ENCODE data around the gene CATSPER1. TPM values are rescaled to one million over a fixed set of nuclear protein-coding genes. Genes with fewer than 3 reads are reported as not detected.

Gene CATSPER1
- total RNA-seq, 2 experiments from 2014 or later = 0.33 to 0.58 TPM

GRCh38 chr11:65982824-65983588, 43.3 kb downstream of the CATSPER1 start:
- Mint-ChIP-seq H3K27ac (no peak overlapping the region), H3K4me1 (no peaks in the 10 kb centered on the region), H3K4me3 (no peak overlapping the region), H3K9me3 (no peaks in the 10 kb centered on the region), H3K36me3 (ENCODE audit: low read depth) (peaks cover 9% of the 10 kb centered on the region), H3K27me3 (no peaks in the 10 kb centered on the region)
- DNase-seq = no peak
- ChIA-PET POLR2A (interaction anchor here (0.6 to 1.5 kb wide), 2 partner anchors 125 to 151 kb away, joined by 3 to 4 read pairs; no protein-coding TSS in a partner anchor), CTCF (interaction anchor here (0.7 to 5.1 kb wide), 7 partner anchors 39 to 203 kb away, joined by 3 to 44 read pairs (median 4); partner anchors contain the start of genes CCDC85B, FIBP and MUS81)

GRCh38 chr11:65981972-65982823, 44.1 kb downstream of the CATSPER1 start:
- no peak for DNase-seq
- Mint-ChIP-seq H3K4me3 (no peak overlapping the region), H3K36me3 (ENCODE audit: low read depth) (peaks cover 14% of the 10 kb centered on the region), H3K9me3 (no peaks in the 10 kb centered on the region), H3K4me1 (no peaks in the 10 kb centered on the region), H3K27ac (no peak overlapping the region), H3K27me3 (no peaks in the 10 kb centered on the region)
- POLR2A ChIA-PET = interaction anchor here (0.6 to 1.5 kb wide), 2 partner anchors 124 to 150 kb away, joined by 3 to 4 read pairs; no protein-coding TSS in a partner anchor
- CTCF ChIA-PET = interaction anchor here (0.7 to 5.1 kb wide), 5 partner anchors 40 to 122 kb away, joined by 3 to 44 read pairs (median 4); partner anchors contain the start of genes CCDC85B, FIBP and MUS81

DNA sequence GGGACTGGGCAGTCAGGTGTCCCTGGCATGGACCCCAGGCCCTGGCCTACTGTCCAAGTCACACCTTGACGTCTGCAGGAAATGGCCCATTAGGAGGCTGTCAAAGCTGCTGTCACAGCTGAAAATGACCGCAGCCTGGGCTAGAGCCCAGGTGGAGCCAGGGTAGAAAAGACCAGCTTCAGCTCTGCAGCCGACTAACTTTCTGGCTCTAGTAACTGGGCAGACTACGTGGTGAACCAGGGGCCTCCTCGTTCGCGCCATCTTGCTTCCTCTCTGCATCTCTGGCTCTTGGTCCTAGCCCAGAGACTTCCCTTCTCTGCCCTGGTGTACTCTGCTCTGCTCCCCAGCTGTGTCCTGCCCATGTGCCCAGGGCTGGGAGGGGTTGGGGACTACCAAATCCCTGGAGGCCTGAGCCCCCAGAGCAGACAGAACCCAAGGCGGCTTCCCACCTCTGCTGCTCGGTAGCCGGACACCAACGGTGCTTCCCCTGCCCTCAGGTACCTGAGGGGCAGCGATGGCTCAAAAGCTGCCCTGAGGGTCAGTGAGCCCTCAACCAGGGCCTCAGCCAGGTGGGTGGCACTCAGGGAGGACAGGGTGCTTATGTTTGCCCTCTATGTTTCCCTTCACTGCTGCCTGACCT, 45.1 kb downstream of the CATSPER1 start:
- ChIA-PET POLR2A (interaction anchor here (1.5 kb wide), 1 partner anchor 149 kb away, joined by 3 read pairs; no protein-coding TSS in a partner anchor), CTCF (interaction anchor here (0.8 kb wide), 1 partner anchor 94 kb away, joined by 3 read pairs; no protein-coding TSS in a partner anchor)
- H3K4me1 Mint-ChIP-seq = no peaks in the 10 kb centered on the region
- no peak for DNase-seq
- H3K4me3 Mint-ChIP-seq = no peak overlapping the region
- no peaks in the 10 kb centered on the region for H3K9me3 Mint-ChIP-seq
- H3K27ac Mint-ChIP-seq = no peak overlapping the region
- peaks cover 21% of the 10 kb centered on the region for H3K36me3 Mint-ChIP-seq (ENCODE audit: low read depth)
- no peaks in the 10 kb centered on the region for H3K27me3 Mint-ChIP-seq

DNA sequence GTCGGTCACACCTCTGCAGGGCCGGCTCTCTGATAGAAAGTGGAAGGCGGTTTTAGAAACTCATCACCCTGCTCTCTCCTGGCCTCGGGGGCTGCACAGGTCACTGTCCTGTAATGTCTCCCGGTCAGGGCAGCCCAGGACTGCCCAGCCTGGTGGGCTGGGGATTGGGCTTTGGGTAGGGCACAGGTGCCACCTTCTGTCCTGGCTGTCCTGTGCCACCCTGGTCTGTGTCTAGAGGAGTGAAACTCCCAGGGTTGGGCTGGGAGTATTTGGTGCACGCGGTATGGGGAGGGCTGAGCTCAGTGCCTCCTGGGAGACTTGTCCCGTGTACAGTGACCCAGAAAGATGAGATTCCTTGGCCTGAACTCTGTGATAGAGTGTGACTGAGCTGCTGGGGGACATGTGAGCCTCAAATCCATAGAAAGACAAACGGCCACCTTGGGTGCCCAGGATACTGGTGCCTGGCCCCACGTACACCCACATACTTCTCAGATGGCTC, 47.0 kb downstream of the CATSPER1 start:
- no peak overlapping the region for H3K27ac Mint-ChIP-seq
- H3K4me3 Mint-ChIP-seq = no peak overlapping the region
- ChIA-PET POLR2A (no interaction called here), CTCF (interaction anchor here (1.4 kb wide), 1 partner anchor 89 kb away, joined by 4 read pairs; the partner anchor contains the start of gene CCDC85B)
- H3K27me3 Mint-ChIP-seq = no peaks in the 10 kb centered on the region
- peaks cover 2% of the 10 kb centered on the region for H3K4me1 Mint-ChIP-seq
- DNase-seq = no peak
- H3K36me3 Mint-ChIP-seq (ENCODE audit: low read depth) = peaks cover 28% of the 10 kb centered on the region
- H3K9me3 Mint-ChIP-seq = no peaks in the 10 kb centered on the region

DNA sequence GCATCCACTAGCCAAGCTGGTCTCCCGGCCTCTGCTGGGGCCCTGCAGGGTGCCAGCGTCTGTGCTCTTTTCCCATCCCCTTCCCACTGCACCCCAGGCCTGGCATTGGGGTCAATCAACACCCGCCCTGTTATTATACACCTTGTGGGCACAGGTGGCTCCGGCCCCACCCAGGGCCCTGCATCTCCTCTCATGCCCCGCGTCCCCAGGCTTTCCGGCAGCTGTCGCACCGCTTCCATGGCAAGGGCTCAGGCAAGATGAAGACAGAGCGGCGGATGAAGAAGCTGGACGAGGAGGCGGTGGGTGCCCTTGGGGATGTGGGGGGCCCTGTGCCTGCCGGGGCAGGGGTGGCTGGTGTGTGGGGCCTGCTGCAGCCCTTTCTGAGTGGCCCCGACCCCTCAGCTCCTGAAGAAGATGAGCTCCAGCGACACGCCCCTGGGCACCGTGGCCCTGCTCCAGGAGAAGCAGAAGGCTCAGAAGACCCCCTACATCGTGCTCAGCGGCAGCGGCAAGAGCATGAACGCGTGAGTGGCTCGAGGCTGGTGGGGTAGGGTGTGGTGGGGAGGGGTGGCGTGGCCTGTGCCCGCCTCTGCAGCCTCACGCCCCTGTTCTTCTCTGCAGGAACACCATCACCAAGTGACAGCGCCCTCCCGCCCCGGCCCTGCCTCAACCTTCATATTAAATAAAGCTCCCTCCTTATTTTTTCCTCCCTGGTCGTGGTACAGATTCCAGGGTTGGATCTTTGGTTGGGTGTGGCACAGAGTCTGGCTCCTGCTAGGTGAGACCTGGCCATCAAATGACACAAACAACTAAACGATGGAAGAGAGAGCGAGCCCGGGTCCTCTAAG, 47.7 kb downstream of the CATSPER1 start:
- Mint-ChIP-seq H3K4me1 (peaks cover 5% of the 10 kb centered on the region), H3K9me3 (no peaks in the 10 kb centered on the region), H3K4me3 (no peak overlapping the region), H3K36me3 (ENCODE audit: low read depth) (peaks cover 31% of the 10 kb centered on the region), H3K27ac (no peak overlapping the region), H3K27me3 (no peaks in the 10 kb centered on the region)
- no peak for DNase-seq
- POLR2A ChIA-PET = interaction anchor here (0.8 kb wide), 1 partner anchor 74 kb away, joined by 3 read pairs; the partner anchor contains the start of gene SF3B2
- CTCF ChIA-PET = interaction anchor here (1.4 kb wide), 1 partner anchor 88 kb away, joined by 4 read pairs; the partner anchor contains the start of gene CCDC85B

DNA sequence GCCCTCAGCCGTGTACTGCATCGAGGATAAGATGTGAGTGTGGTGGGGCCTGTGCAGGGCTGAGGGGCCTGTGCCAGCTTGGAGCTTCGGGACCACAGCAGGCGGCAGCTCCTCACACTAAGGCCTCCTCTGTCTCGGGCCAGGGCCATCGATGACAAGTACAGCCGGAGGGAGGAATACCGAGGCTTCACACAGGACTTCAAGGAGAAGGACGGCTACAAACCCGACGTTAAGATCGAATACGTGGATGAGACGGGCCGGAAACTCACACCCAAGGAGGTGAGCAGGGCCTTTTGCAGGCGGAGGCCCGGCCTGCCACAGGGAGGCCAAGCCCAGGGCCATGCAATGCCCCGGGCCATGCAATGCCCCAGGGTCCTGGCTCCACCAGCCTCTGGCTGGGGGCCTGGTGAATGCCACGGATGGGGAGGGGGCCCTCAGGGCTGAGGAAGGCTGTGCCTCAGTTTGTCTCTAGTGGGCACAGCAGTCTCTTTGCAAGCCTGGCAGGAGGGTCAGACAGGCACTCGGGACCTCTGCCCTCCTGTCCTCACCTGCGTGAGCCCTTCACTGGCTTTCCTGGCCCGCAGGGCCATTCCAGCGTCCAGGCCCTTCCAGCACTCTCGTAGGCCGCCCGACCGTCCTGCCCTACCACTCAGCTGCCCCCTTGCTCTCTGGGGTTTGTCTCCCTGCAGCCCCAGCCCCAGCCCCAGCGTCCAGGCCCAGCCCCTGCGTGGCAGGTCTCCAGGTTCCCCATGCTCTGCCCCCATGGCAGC, 48.5 kb downstream of the CATSPER1 start:
- Mint-ChIP-seq H3K36me3 (ENCODE audit: low read depth) (peaks cover 37% of the 10 kb centered on the region), H3K9me3 (no peaks in the 10 kb centered on the region), H3K27ac (no peak overlapping the region), H3K4me3 (no peak overlapping the region), H3K4me1 (peaks cover 6% of the 10 kb centered on the region), H3K27me3 (no peaks in the 10 kb centered on the region)
- CTCF ChIA-PET = interaction anchor here (0.5 kb wide), 1 partner anchor 266 kb away, joined by 3 read pairs; no protein-coding TSS in a partner anchor
- POLR2A ChIA-PET = interaction anchor here (0.8 kb wide), 1 partner anchor 75 kb away, joined by 3 read pairs; the partner anchor contains the start of gene SF3B2
- no peak for DNase-seq

DNA sequence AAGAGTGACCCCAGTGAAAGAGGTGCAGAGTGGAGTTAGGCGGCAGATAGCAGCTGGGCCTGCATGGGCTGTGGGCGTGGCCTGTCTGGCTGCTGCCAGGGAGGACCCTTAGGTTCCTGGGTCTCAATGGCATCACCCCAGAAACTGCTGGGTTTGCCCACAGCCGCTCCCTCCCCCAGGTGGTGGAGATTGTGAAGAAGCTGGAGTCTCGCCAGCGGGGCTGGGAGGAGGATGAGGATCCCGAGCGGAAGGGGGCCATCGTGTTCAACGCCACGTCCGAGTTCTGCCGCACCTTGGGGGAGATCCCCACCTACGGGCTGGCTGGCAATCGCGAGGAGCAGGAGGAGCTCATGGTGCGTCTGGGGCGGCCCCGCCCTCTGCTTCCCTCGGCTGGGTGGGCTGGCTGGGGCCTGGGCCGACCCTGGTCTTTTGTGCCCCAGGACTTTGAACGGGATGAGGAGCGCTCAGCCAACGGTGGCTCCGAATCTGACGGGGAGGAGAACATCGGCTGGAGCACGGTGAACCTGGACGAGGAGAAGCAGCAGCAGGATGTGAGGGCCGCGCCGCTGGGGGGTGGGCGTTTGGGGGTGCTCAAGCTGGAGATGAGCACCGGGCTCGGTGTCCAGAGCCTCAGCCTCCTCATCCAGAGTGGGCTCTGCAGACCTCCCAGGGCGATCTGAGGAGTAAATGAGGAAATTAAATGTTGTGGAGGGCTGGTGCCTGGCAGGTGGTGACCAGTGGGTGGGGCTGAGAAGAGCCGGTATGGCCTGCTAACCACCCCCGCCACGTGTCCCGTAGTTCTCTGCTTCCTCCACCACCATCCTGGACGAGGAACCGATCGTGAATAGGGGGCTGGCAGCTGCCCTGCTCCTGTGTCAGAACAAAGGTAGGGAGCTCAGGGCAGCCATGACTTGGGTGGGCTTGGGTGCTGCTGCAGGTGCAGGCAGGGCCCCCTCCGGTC, 49.8 kb downstream of the CATSPER1 start:
- H3K9me3 Mint-ChIP-seq = no peaks in the 10 kb centered on the region
- H3K4me1 Mint-ChIP-seq = peaks cover 6% of the 10 kb centered on the region
- no peak for DNase-seq
- H3K27me3 Mint-ChIP-seq = no peaks in the 10 kb centered on the region
- H3K36me3 Mint-ChIP-seq (ENCODE audit: low read depth) = peaks cover 41% of the 10 kb centered on the region
- no peak overlapping the region for H3K4me3 Mint-ChIP-seq
- CTCF ChIA-PET = no interaction called here
- POLR2A ChIA-PET = interaction anchor here (0.8 to 1.1 kb wide), 2 partner anchors 9 to 26 kb away, joined by 3 read pairs; partner anchors contain the start of gene BANF1
- peak overlapping the region; percentile 31 for H3K27ac Mint-ChIP-seq

DNA sequence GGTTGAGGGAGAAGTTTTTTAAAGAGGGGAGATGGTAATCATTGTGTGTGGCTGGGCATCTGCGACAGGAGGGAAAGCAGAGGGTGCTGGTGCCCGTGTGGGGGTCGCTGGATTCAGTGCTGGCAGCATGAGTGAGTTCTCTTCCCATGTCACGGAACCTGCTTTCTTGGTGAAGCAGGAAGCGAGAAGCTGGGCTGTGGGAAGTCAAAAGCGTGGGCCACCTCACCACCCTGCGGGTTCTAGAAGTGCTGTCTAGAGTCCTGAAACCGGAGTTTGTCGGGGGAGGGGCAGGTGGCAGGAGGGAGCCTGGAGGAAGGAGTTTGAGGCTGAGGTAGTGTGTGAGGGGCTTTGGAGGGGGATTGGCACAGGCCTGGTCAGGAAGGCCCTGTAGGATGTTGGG, 50.5 kb downstream of the CATSPER1 start:
- H3K27me3 Mint-ChIP-seq = no peaks in the 10 kb centered on the region
- peaks cover 41% of the 10 kb centered on the region for H3K36me3 Mint-ChIP-seq (ENCODE audit: low read depth)
- H3K4me3 Mint-ChIP-seq = no peak overlapping the region
- peaks cover 6% of the 10 kb centered on the region for H3K4me1 Mint-ChIP-seq
- H3K9me3 Mint-ChIP-seq = no peaks in the 10 kb centered on the region
- DNase-seq = no peak
- peak overlapping the region; percentile 31 for H3K27ac Mint-ChIP-seq
- POLR2A ChIA-PET = no interaction called here
- CTCF ChIA-PET = interaction anchor here (0.7 to 1.1 kb wide), 2 partner anchors 9 to 88 kb away, joined by 3 to 4 read pairs; no protein-coding TSS in a partner anchor

DNA sequence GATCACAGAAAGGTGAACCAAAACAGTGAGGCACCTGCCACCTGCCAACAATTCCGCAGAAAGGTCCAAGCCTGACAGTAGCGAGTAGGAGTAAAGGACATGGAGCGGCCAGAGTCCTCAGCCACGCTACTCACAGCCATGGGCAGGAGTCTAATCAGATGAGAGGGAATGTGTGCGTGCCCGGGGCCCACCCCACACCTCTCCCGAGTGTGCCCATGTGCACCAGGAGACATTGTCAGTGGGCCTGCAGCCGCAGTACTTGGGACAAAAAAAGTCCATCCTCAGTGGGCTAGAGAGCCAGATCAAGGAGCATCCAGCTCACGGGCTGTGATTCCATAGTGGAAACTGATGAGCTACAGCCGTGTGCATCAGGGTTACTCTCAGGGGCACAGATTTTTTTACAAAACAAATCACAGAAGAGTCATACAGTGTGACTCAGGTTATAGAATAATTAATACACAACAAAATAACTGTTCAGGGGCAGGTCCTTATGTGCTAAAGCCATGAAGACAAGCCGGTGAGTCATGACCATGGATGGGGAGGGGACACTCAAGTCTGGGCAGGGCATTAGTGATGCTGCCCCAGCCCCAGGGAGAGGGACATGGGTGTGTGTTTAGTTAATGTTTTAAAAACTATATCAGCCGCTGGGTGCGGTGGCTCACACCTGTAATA, 52.7 kb downstream of the CATSPER1 start:
- ChIA-PET POLR2A (no interaction called here), CTCF (interaction anchor here (0.9 kb wide), 1 partner anchor 72 kb away, joined by 3 read pairs; no protein-coding TSS in a partner anchor)
- Mint-ChIP-seq H3K27ac (no peak overlapping the region), H3K9me3 (no peaks in the 10 kb centered on the region), H3K27me3 (no peaks in the 10 kb centered on the region), H3K4me3 (no peak overlapping the region), H3K4me1 (peaks cover 6% of the 10 kb centered on the region), H3K36me3 (ENCODE audit: low read depth) (peaks cover 51% of the 10 kb centered on the region)
- DNase-seq = no peak

- Mint-ChIP-seq H3K4me3 (no peak overlapping the region), H3K27ac (no peak overlapping the region), H3K9me3 (no peaks in the 10 kb centered on the region), H3K4me1 (peaks cover 6% of the 10 kb centered on the region), H3K27me3 (no peaks in the 10 kb centered on the region), H3K36me3 (ENCODE audit: low read depth) (peaks cover 52% of the 10 kb centered on the region)
- POLR2A ChIA-PET = interaction anchor here (1.0 to 2.0 kb wide), 2 partner anchors 83 to 111 kb away, joined by 3 to 9 read pairs; partner anchors contain the start of gene FIBP
- CTCF ChIA-PET = interaction anchor here (1.1 to 1.9 kb wide), 4 partner anchors 84 to 192 kb away, joined by 3 to 6 read pairs (median 4); partner anchors contain the start of gene FIBP
- no peak for DNase-seq
These were observed 54.2 kb downstream of the CATSPER1 start for GRCh38 chr11:65972116-65972515.

Data from activated CD4-positive, alpha-beta memory T cell treated with anti-CD3 and anti-CD28 coated beads, Interleukin-2, amount 10 ng/mL, durations not matched to agents 7 days and 5 days (primary cell).